HCT116 (cell line): ENCODE data around the gene ARRDC4.

ENCODE experiments used
- CEBPB ChIP-seq: IDR thresholded peaks from 2 replicates; pipeline ENCODE4 v1.6.1; 2012; ENCODE audit warnings: low read depth
- POLR2A ChIP-seq: IDR thresholded peaks from 2 replicates; pipeline ENCODE4 v1.7.0; 2011; ENCODE audit warnings: borderline replicate concordance; ENCODE audit not compliant: insufficient read depth, insufficient read length; ENCODE audit errors: extremely low read depth
- POLR2AphosphoS5 ChIP-seq: IDR thresholded peaks from 2 replicates; pipeline ENCODE4 v1.6.1; 2011; ENCODE audit warnings: mild to moderate bottlenecking, low read depth, low read length, moderate library complexity
- RAD21 ChIP-seq: IDR thresholded peaks from 2 replicates; pipeline ENCODE4 v1.6.1; 2012; ENCODE audit warnings: low read depth, mild to moderate bottlenecking
- TF ChIP-seq, protein P1 (sequence below), 3 experiments: fragments of 200-600 bp in 1 of 3; sonication (generic) in 1 of 3; IDR thresholded peaks in 2 of 3; conservative IDR thresholded peaks in 1 of 3; 2 replicates each; pipeline ENCODE4 v1.5.1; 2012 to 2017; ENCODE audit warnings: low read depth in 2 of 3, low read length in 2 of 3, antibody characterized with exemption in 1 of 3, borderline replicate concordance in 1 of 3, control low read depth in 1 of 3, mild to moderate bottlenecking in 1 of 3, mixed read lengths in 1 of 3, mixed run types in 1 of 3, moderate library complexity in 1 of 3; ENCODE audit not compliant: insufficient read depth in 1 of 3

DNA sequence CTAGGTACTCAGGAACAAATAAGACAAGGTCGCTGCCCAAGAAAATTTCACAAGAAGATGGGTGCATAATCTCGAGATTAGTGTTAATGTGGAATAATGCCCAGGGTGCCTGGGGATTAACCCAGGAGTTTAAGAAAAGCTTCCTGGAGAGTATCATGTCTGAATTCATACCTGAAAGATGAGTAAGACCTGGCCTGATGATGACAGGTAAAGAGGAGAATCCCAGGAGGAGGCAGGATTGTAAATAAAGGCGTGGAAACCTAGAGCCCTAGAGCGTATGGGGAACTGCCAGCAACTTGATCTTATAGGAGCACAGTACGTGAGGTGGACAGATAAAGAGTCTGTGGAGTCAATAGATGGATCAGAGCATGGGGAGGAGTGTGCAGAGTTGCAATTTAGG lies 43.0 kb downstream of the ARRDC4 start:
- TF ChIP-seq, protein P1, sequence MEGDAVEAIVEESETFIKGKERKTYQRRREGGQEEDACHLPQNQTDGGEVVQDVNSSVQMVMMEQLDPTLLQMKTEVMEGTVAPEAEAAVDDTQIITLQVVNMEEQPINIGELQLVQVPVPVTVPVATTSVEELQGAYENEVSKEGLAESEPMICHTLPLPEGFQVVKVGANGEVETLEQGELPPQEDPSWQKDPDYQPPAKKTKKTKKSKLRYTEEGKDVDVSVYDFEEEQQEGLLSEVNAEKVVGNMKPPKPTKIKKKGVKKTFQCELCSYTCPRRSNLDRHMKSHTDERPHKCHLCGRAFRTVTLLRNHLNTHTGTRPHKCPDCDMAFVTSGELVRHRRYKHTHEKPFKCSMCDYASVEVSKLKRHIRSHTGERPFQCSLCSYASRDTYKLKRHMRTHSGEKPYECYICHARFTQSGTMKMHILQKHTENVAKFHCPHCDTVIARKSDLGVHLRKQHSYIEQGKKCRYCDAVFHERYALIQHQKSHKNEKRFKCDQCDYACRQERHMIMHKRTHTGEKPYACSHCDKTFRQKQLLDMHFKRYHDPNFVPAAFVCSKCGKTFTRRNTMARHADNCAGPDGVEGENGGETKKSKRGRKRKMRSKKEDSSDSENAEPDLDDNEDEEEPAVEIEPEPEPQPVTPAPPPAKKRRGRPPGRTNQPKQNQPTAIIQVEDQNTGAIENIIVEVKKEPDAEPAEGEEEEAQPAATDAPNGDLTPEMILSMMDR (IDR thresholded peaks at IDR 0.05 in 2 of 3, conservative IDR thresholded peaks at IDR 0.05 in 1 of 3; ENCODE audit: borderline replicate concordance in 1 of 3, insufficient read depth in 1 of 3, low read depth in 2 of 3, low read length in 2 of 3) = no peak
- TF ChIP-seq CEBPB = no peak
- TF ChIP-seq RAD21 = no peak
- no peak for TF ChIP-seq POLR2AphosphoS5
- TF ChIP-seq POLR2A = no peak
